GM19240 (cell line): Measurements from ENCODE around the gene GABBR2.

Experiments
- DNase-seq: peaks from one replicate; pipeline ENCODE4 v3.0.0; 2011; ENCODE audit warnings: low spot score; ENCODE audit not compliant: insufficient read length

GABBR2 gene

GRCh38 chr9:98351370-98351769 is 357.4 kb downstream of the GABBR2 start:
- no peak for DNase-seq

GRCh38 chr9:98347642-98348041 is 361.1 kb downstream of the GABBR2 start:
- DNase-seq, result no peak

GRCh38 chr9:98345011-98345410 is 363.7 kb downstream of the GABBR2 start:
- no peak for DNase-seq

GRCh38 chr9:98344581-98344980 is 364.2 kb downstream of the GABBR2 start:
- no peak for DNase-seq

GRCh38 chr9:98342820-98343210 is 365.9 kb downstream of the GABBR2 start:
- no peak for DNase-seq

- no peak for DNase-seq
Observed at GRCh38 chr9:98342098-98342819, 366.5 kb downstream of the GABBR2 start.

GRCh38 chr9:98341157-98342097 is 367.3 kb downstream of the GABBR2 start:
- DNase-seq, result no peak

- DNase-seq, result no peak
Observed at GRCh38 chr9:98339987-98340800, 368.5 kb downstream of the GABBR2 start.

- no peak for DNase-seq
Observed at GRCh38 chr9:98335661-98336060, 373.1 kb downstream of the GABBR2 start.

GRCh38 chr9:98334796-98335195 is 373.9 kb downstream of the GABBR2 start:
- DNase-seq, result no peak

GRCh38 chr9:98333703-98334582 is 374.8 kb downstream of the GABBR2 start:
- DNase-seq, result no peak

- no peak for DNase-seq
Observed at GRCh38 chr9:98332405-98332831, 376.3 kb downstream of the GABBR2 start.

GRCh38 chr9:98331536-98332259 is 377.0 kb downstream of the GABBR2 start:
- DNase-seq, result no peak

- no peak for DNase-seq
Observed at GRCh38 chr9:98330831-98331230, 377.9 kb downstream of the GABBR2 start.

GRCh38 chr9:98329904-98330303 is 378.8 kb downstream of the GABBR2 start:
- DNase-seq, result no peak

- no peak for DNase-seq
Observed at GRCh38 chr9:98329281-98329680, 379.5 kb downstream of the GABBR2 start.

GRCh38 chr9:98328770-98329169 is 380.0 kb downstream of the GABBR2 start:
- no peak for DNase-seq

GRCh38 chr9:98328141-98328540 is 380.6 kb downstream of the GABBR2 start:
- no peak for DNase-seq

GRCh38 chr9:98327249-98327561 is 381.5 kb downstream of the GABBR2 start:
- DNase-seq, result no peak
